OCI-LY3 (cell line): ENCODE data around the gene IGFBP3.
"Not testable (repeated sequence)": the region's sequence is repeated elsewhere in the genome, so short reads cannot be mapped to it uniquely, and the experiment has no call there.

Experiments
- CTCF ChIP-seq: fragments of 200-600, 300-600 bp; sonication (generic); IDR thresholded peaks from 2 replicates; pipeline ENCODE4 v1.5.1; 2014; ENCODE audit warnings: antibody characterized with exemption, low read length, low read depth
- EZH2phosphoT487 ChIP-seq: fragments of 200-600 bp; shearing (Covaris generic); IDR thresholded peaks from 2 replicates; pipeline ENCODE4 v1.6.1; 2018; ENCODE audit warnings: antibody characterized with exemption, mixed run types, low read depth

- not testable (repeated sequence) for TF ChIP-seq CTCF, EZH2phosphoT487
These were observed 32.0 kb upstream of the IGFBP3 start for GRCh38 chr7:45953055-45953454.
